Measurements from ENCODE around the gene MTHFD2.
A peak's percentile ranks its signal among the peaks of the same experiment; 100 is the strongest.
"Not testable (repeated sequence)": the region's sequence is repeated elsewhere in the genome, so short reads cannot be mapped to it uniquely, and the experiment has no call there.

The MTHFD2 gene

GRCh38 chr2:74181739-74182138 lies 16.7 kb upstream of the MTHFD2 start:
- peaks cover 12% of the 10 kb centered on the region; the same call in 1 of the 2 replicates for H3F3A ChIP-seq (ENCODE audit: insufficient read depth, low read length)
- TF ChIP-seq EZH2 (IDR thresholded peaks at IDR 0.05; ENCODE audit: borderline replicate concordance, low read length), result no peak
- no peak for TF ChIP-seq CTCF (IDR thresholded peaks at IDR 0.05; ENCODE audit: low read length)
- peaks cover 15% of the 10 kb centered on the region for H3K79me2 ChIP-seq (ENCODE audit: insufficient read depth, low read length)
- peak overlapping the region; percentile 54 for H3K4me2 ChIP-seq (ENCODE audit: low read length)
- H3K36me3 ChIP-seq (ENCODE audit: insufficient read depth, low read length), result peaks cover 6% of the 10 kb centered on the region
- peak overlapping the region; percentile 95 for H3K27ac ChIP-seq (ENCODE audit: low read depth, low read length, poor library complexity, severe bottlenecking)
- H3K9me2 ChIP-seq (ENCODE audit: low read depth, low read length), result no peaks in the 10 kb centered on the region
- H3K9me3 ChIP-seq (ENCODE audit: low read length), result no peaks in the 10 kb centered on the region
- peak overlapping the region; percentile 81 for H2AFZ ChIP-seq (ENCODE audit: low read length)
- peak overlapping the region; percentile 53; the same call in 1 of the 2 replicates for H3K9ac ChIP-seq (ENCODE audit: low read length)
- peak overlapping the region; percentile 38 for H3K4me3 ChIP-seq (ENCODE audit: low read depth, low read length, poor library complexity, severe bottlenecking)
- H3K4me1 ChIP-seq (ENCODE audit: insufficient read depth, low read length, severe bottlenecking), result peaks cover 63% of the 10 kb centered on the region
- H4K20me1 ChIP-seq (ENCODE audit: insufficient read depth, low read length), result no peaks in the 10 kb centered on the region
- H3K27me3 ChIP-seq (ENCODE audit: insufficient read depth, low read length), result no peaks in the 10 kb centered on the region

GRCh38 chr2:74183878-74184277 lies 14.5 kb upstream of the MTHFD2 start:
- no peaks in the 10 kb centered on the region for H3K9me2 ChIP-seq (ENCODE audit: low read depth, low read length)
- no peak overlapping the region for H2AFZ ChIP-seq (ENCODE audit: low read length)
- no peaks in the 10 kb centered on the region for H3K36me3 ChIP-seq (ENCODE audit: insufficient read depth, low read length)
- H3K79me2 ChIP-seq (ENCODE audit: insufficient read depth, low read length), result no peaks in the 10 kb centered on the region
- no peak overlapping the region for H3K4me3 ChIP-seq (ENCODE audit: low read depth, low read length, poor library complexity, severe bottlenecking)
- H3K9ac ChIP-seq (ENCODE audit: low read length), result no peak overlapping the region; the same call in 1 of the 2 replicates
- TF ChIP-seq EZH2 (IDR thresholded peaks at IDR 0.05; ENCODE audit: borderline replicate concordance, low read length) (no peak), CTCF (IDR thresholded peaks at IDR 0.05; ENCODE audit: low read length) (no peak)
- peaks cover 12% of the 10 kb centered on the region; the same call in 1 of the 2 replicates for H3F3A ChIP-seq (ENCODE audit: insufficient read depth, low read length)
- no peak overlapping the region for H3K4me2 ChIP-seq (ENCODE audit: low read length)
- H4K20me1 ChIP-seq (ENCODE audit: insufficient read depth, low read length), result no peaks in the 10 kb centered on the region
- H3K27ac ChIP-seq (ENCODE audit: low read depth, low read length, poor library complexity, severe bottlenecking), result peak overlapping the region; percentile 74
- no peaks in the 10 kb centered on the region for H3K27me3 ChIP-seq (ENCODE audit: insufficient read depth, low read length)
- peaks cover 65% of the 10 kb centered on the region for H3K4me1 ChIP-seq (ENCODE audit: insufficient read depth, low read length, severe bottlenecking)
- no peaks in the 10 kb centered on the region for H3K9me3 ChIP-seq (ENCODE audit: low read length)

- H4K20me1 ChIP-seq (ENCODE audit: insufficient read depth, low read length), result no peaks in the 10 kb centered on the region
- no peaks in the 10 kb centered on the region for H3K79me2 ChIP-seq (ENCODE audit: insufficient read depth, low read length)
- H3K27me3 ChIP-seq (ENCODE audit: insufficient read depth, low read length), result no peaks in the 10 kb centered on the region
- peak overlapping the region; percentile 50 for H3K4me3 ChIP-seq (ENCODE audit: low read depth, low read length, poor library complexity, severe bottlenecking)
- peak overlapping the region; percentile 95 for H3K27ac ChIP-seq (ENCODE audit: low read depth, low read length, poor library complexity, severe bottlenecking)
- H3K36me3 ChIP-seq (ENCODE audit: insufficient read depth, low read length), result no peaks in the 10 kb centered on the region
- H3K4me2 ChIP-seq (ENCODE audit: low read length), result peak overlapping the region; percentile 64
- H3F3A ChIP-seq (ENCODE audit: insufficient read depth, low read length), result 0 out of 2 replicates have a peak, but pooled peaks cover 6% of the 10 kb centered on the region
- H2AFZ ChIP-seq (ENCODE audit: low read length), result no peak overlapping the region
- no peak for TF ChIP-seq EZH2 (IDR thresholded peaks at IDR 0.05; ENCODE audit: borderline replicate concordance, low read length)
- TF ChIP-seq CTCF (IDR thresholded peaks at IDR 0.05; ENCODE audit: low read length), result no peak
- no peaks in the 10 kb centered on the region for H3K9me3 ChIP-seq (ENCODE audit: low read length)
- peaks cover 59% of the 10 kb centered on the region for H3K4me1 ChIP-seq (ENCODE audit: insufficient read depth, low read length, severe bottlenecking)
- no peaks in the 10 kb centered on the region for H3K9me2 ChIP-seq (ENCODE audit: low read depth, low read length)
- peak overlapping the region; percentile 25; the same call in 1 of the 2 replicates for H3K9ac ChIP-seq (ENCODE audit: low read length)
Measured at GRCh38 chr2:74186038-74186437, 12.4 kb upstream of the MTHFD2 start.

- not testable (repeated sequence) for H3K36me3 ChIP-seq (ENCODE audit: insufficient read depth, low read length); H3F3A ChIP-seq (ENCODE audit: insufficient read depth, low read length); H3K4me3 ChIP-seq (ENCODE audit: low read depth, low read length, poor library complexity, severe bottlenecking); H3K9me2 ChIP-seq (ENCODE audit: low read depth, low read length); H2AFZ ChIP-seq (ENCODE audit: low read length); H4K20me1 ChIP-seq (ENCODE audit: insufficient read depth, low read length); H3K9me3 ChIP-seq (ENCODE audit: low read length); H3K9ac ChIP-seq (ENCODE audit: low read length); H3K79me2 ChIP-seq (ENCODE audit: insufficient read depth, low read length); H3K27me3 ChIP-seq (ENCODE audit: insufficient read depth, low read length); H3K4me2 ChIP-seq (ENCODE audit: low read length)
- peak overlapping the region; percentile 95 for H3K27ac ChIP-seq (ENCODE audit: low read depth, low read length, poor library complexity, severe bottlenecking)
- peaks cover 59% of the 10 kb centered on the region for H3K4me1 ChIP-seq (ENCODE audit: insufficient read depth, low read length, severe bottlenecking)
Measured at GRCh38 chr2:74186706-74187105, 11.7 kb upstream of the MTHFD2 start.
